Measurements from ENCODE around the gene CYB5B.
A peak's percentile ranks its signal among the peaks of the same experiment; 100 is the strongest.

GRCh38 chr16:69495821-69496220, 71.4 kb downstream of the CYB5B start:
- TF ChIP-seq SMC3 (IDR thresholded peaks at IDR 0.05; ENCODE audit: low read depth, low read length) = no peak
- peak; percentile 94 for TF ChIP-seq FOXJ3 (CRISPR knock-in tag; IDR thresholded peaks at IDR 0.05)
- TF ChIP-seq RXRA (IDR thresholded peaks at IDR 0.05; ENCODE audit: borderline replicate concordance, low read depth) = no peak
- TF ChIP-seq CTCF (IDR thresholded peaks at IDR 0.05) = no peak
- TF ChIP-seq EZH2phosphoT487 (IDR thresholded peaks at IDR 0.05; ENCODE audit: borderline replicate concordance, low read depth) = no peak
- TF ChIP-seq CHD2 (IDR thresholded peaks at IDR 0.05; ENCODE audit: low read length, partially characterized antibody) = peak; percentile 87
- TF ChIP-seq USF1 (IDR thresholded peaks at IDR 0.05; ENCODE audit: borderline replicate concordance, low read depth) = no peak
- no peak for TF ChIP-seq POLR2AphosphoS5 (IDR thresholded peaks at IDR 0.05; ENCODE audit: low read depth, low read length)
- TF ChIP-seq REST (IDR thresholded peaks at IDR 0.05; ENCODE audit: low read depth, low read length) = no peak

Measured in SK-N-SH (cell line).